ENCODE measurements around the gene GOLGA6L7.
A peak's percentile ranks its signal among the peaks of the same experiment; 100 is the strongest.

The GOLGA6L7 gene

GRCh38 chr15:28887339-28888174 lies 39.1 kb upstream of the GOLGA6L7 start:
- TF ChIP-seq CTCF (IDR thresholded peaks at IDR 0.05; ENCODE audit: control insufficient read depth, insufficient read depth, low read depth, low read length, missing control alignments) = no peak
- H3K4me3 ChIP-seq (ENCODE audit: control insufficient read depth, low read depth, low read length) = no peak overlapping the region
- no peak for DNase-seq (ENCODE audit: low read depth)

- peak overlapping the region; percentile 44 for H3K4me3 ChIP-seq (ENCODE audit: control insufficient read depth, low read depth, low read length)
- TF ChIP-seq CTCF (IDR thresholded peaks at IDR 0.05; ENCODE audit: control insufficient read depth, insufficient read depth, low read depth, low read length, missing control alignments) = no peak
- DNase-seq (ENCODE audit: low read depth) = no peak
Measured at GRCh38 chr15:28886431-28887338, 38.2 kb upstream of the GOLGA6L7 start.

GRCh38 chr15:28885630-28886430 lies 37.4 kb upstream of the GOLGA6L7 start, which contains the start of gene APBA2:
TSS of gene APBA2 (plus strand) at chr15:28885974. CDS start at chr15:29053885, 167,911 bp downstream.
- H3K4me3 ChIP-seq (ENCODE audit: control insufficient read depth, low read depth, low read length) = peak within 1 kb of the TSS; percentile 44
- TF ChIP-seq CTCF (IDR thresholded peaks at IDR 0.05; ENCODE audit: control insufficient read depth, insufficient read depth, low read depth, low read length, missing control alignments) = no peak
- DNase-seq (ENCODE audit: low read depth) = no peak

GRCh38 chr15:28885128-28885629 lies 36.7 kb upstream of the GOLGA6L7 start:
- H3K4me3 ChIP-seq (ENCODE audit: control insufficient read depth, low read depth, low read length) = peak overlapping the region; percentile 44
- DNase-seq (ENCODE audit: low read depth) = no peak
- no peak for TF ChIP-seq CTCF (IDR thresholded peaks at IDR 0.05; ENCODE audit: control insufficient read depth, insufficient read depth, low read depth, low read length, missing control alignments)

GRCh38 chr15:28884151-28884940 lies 35.9 kb upstream of the GOLGA6L7 start:
- DNase-seq (ENCODE audit: low read depth) = no peak
- no peak for TF ChIP-seq CTCF (IDR thresholded peaks at IDR 0.05; ENCODE audit: control insufficient read depth, insufficient read depth, low read depth, low read length, missing control alignments)
- no peak overlapping the region for H3K4me3 ChIP-seq (ENCODE audit: control insufficient read depth, low read depth, low read length)

All from AG09309 (cell line).